ENCODE data around the gene SLC44A2.
A peak's percentile ranks its signal among the peaks of the same experiment; 100 is the strongest.

The SLC44A2 gene

DNA sequence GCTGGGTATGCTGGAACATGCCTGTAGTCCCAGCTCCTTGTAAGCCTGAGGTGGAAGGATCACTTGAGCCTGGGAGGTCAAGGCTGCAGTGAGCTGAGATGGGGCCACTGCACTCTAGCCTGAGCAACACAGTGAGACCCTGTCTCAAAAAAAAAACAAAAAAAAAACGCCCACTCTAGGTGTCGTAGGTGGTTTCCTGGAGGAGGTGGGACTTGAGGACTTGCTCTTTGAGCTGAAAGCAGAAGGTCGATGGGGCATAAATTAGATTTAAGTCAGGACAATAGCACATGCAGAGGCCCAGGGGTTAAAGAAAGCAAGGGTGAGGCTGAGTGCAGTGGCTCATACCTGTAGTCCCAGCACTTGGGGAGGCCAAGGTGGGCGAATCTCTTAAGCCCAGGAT, 15.9 kb downstream of the SLC44A2 start:
- H3K4me3 ChIP-seq (ENCODE audit: low read depth, low read length), result no peak overlapping the region
- TF ChIP-seq, protein P1, sequence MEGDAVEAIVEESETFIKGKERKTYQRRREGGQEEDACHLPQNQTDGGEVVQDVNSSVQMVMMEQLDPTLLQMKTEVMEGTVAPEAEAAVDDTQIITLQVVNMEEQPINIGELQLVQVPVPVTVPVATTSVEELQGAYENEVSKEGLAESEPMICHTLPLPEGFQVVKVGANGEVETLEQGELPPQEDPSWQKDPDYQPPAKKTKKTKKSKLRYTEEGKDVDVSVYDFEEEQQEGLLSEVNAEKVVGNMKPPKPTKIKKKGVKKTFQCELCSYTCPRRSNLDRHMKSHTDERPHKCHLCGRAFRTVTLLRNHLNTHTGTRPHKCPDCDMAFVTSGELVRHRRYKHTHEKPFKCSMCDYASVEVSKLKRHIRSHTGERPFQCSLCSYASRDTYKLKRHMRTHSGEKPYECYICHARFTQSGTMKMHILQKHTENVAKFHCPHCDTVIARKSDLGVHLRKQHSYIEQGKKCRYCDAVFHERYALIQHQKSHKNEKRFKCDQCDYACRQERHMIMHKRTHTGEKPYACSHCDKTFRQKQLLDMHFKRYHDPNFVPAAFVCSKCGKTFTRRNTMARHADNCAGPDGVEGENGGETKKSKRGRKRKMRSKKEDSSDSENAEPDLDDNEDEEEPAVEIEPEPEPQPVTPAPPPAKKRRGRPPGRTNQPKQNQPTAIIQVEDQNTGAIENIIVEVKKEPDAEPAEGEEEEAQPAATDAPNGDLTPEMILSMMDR (IDR thresholded peaks at IDR 0.05; ENCODE audit: low read depth, low read length), result no peak

DNA sequence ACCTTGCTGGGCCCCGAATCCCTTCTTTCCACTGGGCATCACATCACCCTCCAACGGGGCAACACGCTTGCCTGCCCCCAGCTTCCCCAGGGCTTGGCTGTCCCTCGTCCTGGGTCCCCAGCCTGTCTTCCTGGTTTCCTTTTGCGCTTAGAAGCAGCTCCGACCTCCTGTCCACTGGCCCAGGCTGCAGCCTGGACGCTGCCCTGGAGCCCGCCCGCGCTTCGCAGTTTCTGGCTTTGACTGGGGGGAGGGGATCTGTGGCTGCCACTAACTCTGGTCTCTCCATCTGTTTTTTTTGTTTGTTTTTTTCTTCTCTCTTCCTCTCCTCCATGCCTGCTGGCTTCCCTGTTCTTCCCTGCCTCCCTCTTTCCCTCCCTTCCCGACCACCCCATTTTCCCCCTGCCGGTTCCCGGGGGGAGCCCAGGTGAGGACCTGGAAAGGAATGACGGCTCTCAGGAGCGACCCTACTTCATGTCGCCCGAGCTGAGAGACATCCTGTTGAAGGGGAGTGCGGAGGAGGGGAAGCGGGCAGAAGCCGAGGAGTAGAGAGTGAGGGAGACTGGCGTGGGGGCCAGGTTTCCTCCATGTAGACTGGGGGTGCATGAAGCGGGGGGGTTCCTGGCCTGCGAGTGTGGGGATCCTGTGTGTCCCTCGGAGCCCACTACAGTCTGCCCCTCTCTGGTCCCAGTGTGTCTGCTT, 17.3 kb downstream of the SLC44A2 start:
- H3K4me3 ChIP-seq (ENCODE audit: low read depth, low read length), result no peak overlapping the region
- TF ChIP-seq, protein P1 (IDR thresholded peaks at IDR 0.05; ENCODE audit: low read depth, low read length), result no peak

DNA sequence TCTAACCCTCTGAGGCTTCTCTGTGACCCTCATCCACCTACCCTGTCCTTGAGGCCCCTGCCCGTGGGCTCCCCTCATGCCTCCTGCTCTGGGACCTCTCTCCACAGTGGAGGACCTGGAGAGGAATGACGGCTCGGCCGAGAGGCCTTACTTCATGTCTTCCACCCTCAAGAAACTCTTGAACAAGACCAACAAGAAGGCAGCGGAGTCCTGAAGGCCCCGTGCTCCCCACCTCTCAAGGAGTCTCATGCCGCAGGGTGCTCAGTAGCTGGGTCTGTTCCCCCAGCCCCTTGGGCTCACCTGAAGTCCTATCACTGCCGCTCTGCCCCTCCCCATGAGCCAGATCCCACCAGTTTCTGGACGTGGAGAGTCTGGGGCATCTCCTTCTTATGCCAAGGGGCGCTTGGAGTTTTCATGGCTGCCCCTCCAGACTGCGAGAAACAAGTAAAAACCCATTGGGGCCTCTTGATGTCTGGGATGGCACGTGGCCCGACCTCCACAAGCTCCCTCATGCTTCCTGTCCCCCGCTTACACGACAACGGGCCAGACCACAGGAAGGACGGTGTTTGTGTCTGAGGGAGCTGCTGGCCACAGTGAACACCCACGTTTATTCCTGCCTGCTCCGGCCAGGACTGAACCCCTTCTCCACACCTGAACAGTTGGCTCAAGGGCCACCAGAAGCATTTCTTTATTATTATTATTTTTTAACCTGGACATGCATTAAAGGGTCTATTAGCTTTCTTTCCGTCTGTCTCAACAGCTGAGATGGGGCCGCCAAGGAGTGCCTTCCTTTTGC, 18.0 kb downstream of the SLC44A2 start:
- no peak overlapping the region for H3K4me3 ChIP-seq (ENCODE audit: low read depth, low read length)
- TF ChIP-seq, protein P1 (IDR thresholded peaks at IDR 0.05; ENCODE audit: low read depth, low read length), result no peak

DNA sequence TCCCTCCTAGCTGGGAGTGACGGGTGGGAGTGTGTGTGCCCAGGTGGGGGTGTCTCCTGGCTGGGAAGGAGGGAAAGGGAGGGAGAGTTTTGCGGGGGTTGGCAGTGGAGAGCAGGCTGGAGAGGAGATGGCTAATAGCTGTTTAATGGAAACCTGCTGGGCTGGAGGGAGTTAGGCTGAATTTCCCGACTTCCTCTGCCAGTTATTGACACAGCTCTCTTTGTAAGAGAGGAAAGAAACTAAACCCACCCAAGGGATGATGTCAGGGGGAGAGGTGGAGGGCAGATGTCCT, 18.6 kb downstream of the SLC44A2 start:
- no peak overlapping the region for H3K4me3 ChIP-seq (ENCODE audit: low read depth, low read length)
- TF ChIP-seq, protein P1 (IDR thresholded peaks at IDR 0.05; ENCODE audit: low read depth, low read length), result no peak

DNA sequence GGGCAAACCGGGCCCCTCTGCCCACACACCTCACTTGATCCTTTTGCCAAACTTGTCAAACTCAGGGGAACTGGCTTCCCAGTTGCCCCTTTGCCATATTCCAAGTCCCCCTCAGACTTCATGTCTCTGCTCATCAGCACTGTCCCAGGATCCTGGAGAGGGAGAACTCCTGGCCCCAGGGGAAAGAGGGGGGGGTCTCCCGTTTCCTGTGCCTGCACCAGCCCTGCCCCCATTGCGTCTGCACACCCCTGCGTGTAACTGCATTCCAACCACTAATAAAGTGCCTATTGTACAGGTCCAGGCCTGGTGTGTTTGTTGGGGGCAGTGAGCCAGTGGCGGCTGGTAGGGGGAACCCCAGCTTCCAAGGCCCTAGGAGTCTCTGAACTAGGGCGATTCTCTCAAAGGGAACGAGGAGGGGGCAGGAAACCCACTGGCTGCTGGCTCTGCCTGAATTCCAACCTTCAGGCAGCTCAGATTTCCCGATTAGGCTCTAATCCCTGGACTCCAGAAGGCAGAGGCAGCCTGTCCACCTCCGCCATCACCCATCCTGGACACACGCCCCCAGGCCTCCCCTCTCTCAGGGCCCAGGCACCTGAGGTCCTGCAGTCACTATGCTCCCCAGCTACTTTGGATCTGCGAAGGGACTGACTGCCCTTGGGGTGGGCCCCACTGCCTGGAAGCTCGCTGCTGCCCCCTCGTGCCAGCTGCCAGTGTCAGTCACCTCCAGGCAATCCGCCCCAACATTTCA, 19.1 kb downstream of the SLC44A2 start:
- no peak overlapping the region for H3K4me3 ChIP-seq (ENCODE audit: low read depth, low read length)
- TF ChIP-seq, protein P1 (IDR thresholded peaks at IDR 0.05; ENCODE audit: low read depth, low read length), result peak; percentile 90

DNA sequence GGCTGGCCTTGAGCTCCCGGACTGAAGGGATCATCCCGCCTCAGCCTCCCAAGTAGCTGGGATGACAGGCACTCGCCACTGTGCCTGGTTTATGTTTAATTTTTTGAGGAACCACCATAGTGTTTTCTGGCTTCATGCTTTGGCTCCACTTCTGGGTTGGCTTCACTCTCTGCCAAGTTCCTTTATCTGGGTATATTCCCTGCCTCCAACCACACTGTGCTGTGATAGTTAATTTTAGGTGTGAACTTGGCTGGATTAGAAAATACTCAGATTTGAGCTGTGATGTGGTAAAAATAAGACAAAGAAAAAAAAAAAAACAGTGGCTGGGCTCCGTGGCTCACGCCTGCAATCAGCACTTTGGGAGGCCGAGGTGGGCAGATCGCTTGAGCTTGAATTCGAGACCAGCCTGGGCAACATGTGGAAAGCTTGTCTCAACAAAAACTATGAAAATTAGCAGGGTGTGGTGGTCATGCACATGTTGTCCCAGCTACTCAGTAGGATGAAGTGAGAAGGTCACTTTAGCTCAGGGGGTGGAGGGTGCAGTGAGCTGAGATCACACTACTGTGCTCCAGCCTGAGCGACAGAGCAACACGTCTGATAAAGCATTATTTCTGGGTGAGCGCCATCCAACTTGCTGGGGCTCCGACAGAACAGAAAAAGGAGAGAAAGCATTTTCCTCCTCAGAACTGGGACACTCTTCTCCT, 21.3 kb downstream of the SLC44A2 start:
- H3K4me3 ChIP-seq (ENCODE audit: low read depth, low read length), result no peak overlapping the region
- TF ChIP-seq, protein P1 (IDR thresholded peaks at IDR 0.05; ENCODE audit: low read depth, low read length), result no peak
